HG03095 (cell line): ENCODE measurements around the gene SELENOT.
"Not testable (repeated sequence)": the region's sequence is repeated elsewhere in the genome, so short reads cannot be mapped to it uniquely, and the experiment has no call there.

ENCODE experiments used
- ATAC-seq: cut with Tn5 transposase; IDR thresholded peaks from one replicate; pipeline ENCODE4 v1.9.1; 2021; ENCODE audit warnings: moderate library complexity; ENCODE audit not compliant: unreplicated experiment

Gene SELENOT

GRCh38 chr3:150607267-150608065 is 4.3 kb downstream of the SELENOT start:
- no peak for ATAC-seq

- ATAC-seq, result no peak
Measured at GRCh38 chr3:150609988-150610387, 6.9 kb downstream of the SELENOT start.

GRCh38 chr3:150610785-150611184 is 7.7 kb downstream of the SELENOT start:
- ATAC-seq, result no peak

GRCh38 chr3:150611666-150612065 is 8.5 kb downstream of the SELENOT start:
- no peak for ATAC-seq

GRCh38 chr3:150612494-150612893 is 9.4 kb downstream of the SELENOT start:
- no peak for ATAC-seq

GRCh38 chr3:150613034-150613433 is 9.9 kb downstream of the SELENOT start:
- ATAC-seq, result no peak

- ATAC-seq, result no peak
Measured at GRCh38 chr3:150613709-150614480, 10.8 kb downstream of the SELENOT start.

GRCh38 chr3:150620002-150620689 is 17.0 kb downstream of the SELENOT start:
- ATAC-seq, result no peak

- not testable (repeated sequence) for ATAC-seq
Measured at GRCh38 chr3:150622955-150623354, 19.8 kb downstream of the SELENOT start.

GRCh38 chr3:150623945-150624344 is 20.8 kb downstream of the SELENOT start:
- ATAC-seq, result no peak

GRCh38 chr3:150626148-150626930 is 23.2 kb downstream of the SELENOT start:
- ATAC-seq, result no peak

- ATAC-seq, result no peak
Measured at GRCh38 chr3:150627557-150627956, 24.4 kb downstream of the SELENOT start.

GRCh38 chr3:150631515-150632221 is 28.5 kb downstream of the SELENOT start:
- ATAC-seq, result no peak

GRCh38 chr3:150635076-150635475 is 32.0 kb downstream of the SELENOT start:
- no peak for ATAC-seq

- ATAC-seq, result peak; percentile 64
Measured at GRCh38 chr3:150635526-150635925, 32.4 kb downstream of the SELENOT start.

GRCh38 chr3:150636258-150636657 is 33.1 kb downstream of the SELENOT start:
- ATAC-seq, result no peak

- no peak for ATAC-seq
Measured at GRCh38 chr3:150639262-150639661, 36.1 kb downstream of the SELENOT start.

- ATAC-seq, result no peak
Measured at GRCh38 chr3:150640256-150640655, 37.1 kb downstream of the SELENOT start.

GRCh38 chr3:150653110-150653561 is 50.0 kb downstream of the SELENOT start:
- peak; percentile 52 for ATAC-seq

- ATAC-seq, result no peak
Measured at GRCh38 chr3:150656316-150656715, 53.2 kb downstream of the SELENOT start.
